Stimulated activated CD4-positive, alpha-beta T cell treated with anti-CD3 and anti-CD28 coated beads, Interleukin-2, amount 100 ng/mL, for 24 hours (primary cell): ENCODE results near the gene MCM3.

ENCODE experiments used
- DNase-seq, 2 donors: peaks; one replicate each; pipeline ENCODE4 v3.0.0-alpha.2; 2020

Gene MCM3

DNA sequence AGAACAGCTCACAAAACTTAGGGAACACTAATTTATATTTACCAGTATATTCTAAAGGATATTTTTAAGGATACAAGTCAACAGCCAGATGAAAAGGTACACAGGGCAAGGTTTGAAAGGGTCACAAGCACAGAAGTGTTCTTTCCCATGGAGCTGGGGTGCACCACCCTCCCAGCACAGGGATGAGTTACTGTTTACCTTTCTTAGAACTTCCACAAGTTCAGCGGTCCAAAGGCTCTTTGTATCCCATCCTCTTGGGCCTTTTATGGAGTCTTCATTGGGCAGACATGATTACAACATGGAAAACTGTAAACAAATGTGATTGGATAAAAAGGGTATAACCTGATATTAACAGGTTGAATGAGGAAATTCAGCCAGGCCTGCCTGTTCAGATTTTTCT, 39.1 kb downstream of the MCM3 start:
- DNase-seq: no peak

DNA sequence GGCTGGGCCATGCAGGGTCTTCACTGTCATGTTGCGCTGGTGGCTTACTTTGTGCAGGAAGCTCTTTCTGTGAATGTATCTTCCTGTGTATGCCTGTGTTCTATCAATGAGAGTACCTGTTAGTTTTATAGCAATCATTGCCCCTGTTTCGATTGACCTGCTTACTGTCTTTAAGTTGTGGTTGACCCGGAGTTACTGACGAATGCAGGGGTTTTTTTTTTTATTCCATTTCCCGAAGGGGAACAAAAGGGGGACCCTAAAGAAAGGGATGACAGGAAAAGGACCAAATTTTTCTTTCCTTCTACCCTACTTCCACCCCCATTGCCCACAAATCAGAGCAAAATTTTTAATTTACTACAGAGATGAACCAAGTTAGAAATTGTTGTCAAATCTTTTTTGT, 40.1 kb downstream of the MCM3 start, which contains the start of gene IL17F:
Gene IL17F (minus strand): TSS at position 101 of the 400 bp plus-strand sequence. CDS start 71 bp downstream, at position 30.
- DNase-seq: no peak

GRCh38 chr6:52243282-52243893, 41.2 kb downstream of the MCM3 start:
- DNase-seq: no peak

GRCh38 chr6:52241819-52242218, 42.7 kb downstream of the MCM3 start:
- no peak for DNase-seq

- DNase-seq: peak; percentile 26 to 54
These were observed 50.3 kb downstream of the MCM3 start for GRCh38 chr6:52233975-52234823.

DNA sequence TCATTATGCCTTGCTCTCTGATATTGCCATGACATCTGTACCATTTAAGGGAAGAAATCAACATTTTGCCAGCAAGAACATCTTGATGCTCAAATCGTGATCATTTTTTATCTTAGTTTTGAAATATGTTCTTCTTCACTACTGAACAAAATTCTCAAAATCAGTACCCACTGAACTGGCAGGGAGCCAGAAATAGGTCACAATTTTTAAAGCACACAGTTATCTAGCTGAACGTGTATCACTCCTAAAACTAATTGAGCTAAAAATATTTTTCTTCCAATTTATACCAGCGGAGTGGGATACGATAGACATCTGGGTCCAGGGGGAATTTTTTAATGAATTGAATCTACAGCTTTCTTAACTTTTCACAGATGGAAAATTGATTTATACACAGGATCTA, 51.5 kb downstream of the MCM3 start:
- no peak for DNase-seq

GRCh38 chr6:52231406-52232127, 53.0 kb downstream of the MCM3 start:
- peak in 1 of 2 donors; percentile 26 for DNase-seq

GRCh38 chr6:52230685-52231084, 53.9 kb downstream of the MCM3 start:
- DNase-seq: no peak

GRCh38 chr6:52227495-52227894, 57.0 kb downstream of the MCM3 start:
- DNase-seq: peak; percentile 68 to 71

DNA sequence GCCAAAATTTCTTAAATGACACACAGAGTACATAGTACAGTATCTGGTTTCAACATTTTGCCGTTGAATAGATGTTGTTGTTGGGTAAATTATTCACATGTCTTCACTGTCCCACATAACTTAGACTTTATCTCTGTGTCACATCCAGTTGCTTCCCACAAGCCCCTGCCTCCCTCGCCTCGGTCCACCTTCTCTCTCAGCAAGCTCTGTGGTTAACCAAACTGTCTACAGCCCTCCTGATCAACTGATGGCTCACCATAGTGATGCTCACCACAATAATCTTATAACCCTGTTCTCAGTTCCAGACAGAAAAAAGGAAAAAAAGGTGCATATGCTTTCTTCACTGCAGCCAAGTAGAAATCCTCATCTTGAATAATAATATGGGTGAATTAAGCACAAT, 63.2 kb downstream of the MCM3 start:
- DNase-seq: peak; percentile 50 to 56

GRCh38 chr6:52217761-52218160, 66.8 kb downstream of the MCM3 start:
- DNase-seq: no peak

GRCh38 chr6:52216932-52217575, 67.5 kb downstream of the MCM3 start:
- DNase-seq: no peak

DNA sequence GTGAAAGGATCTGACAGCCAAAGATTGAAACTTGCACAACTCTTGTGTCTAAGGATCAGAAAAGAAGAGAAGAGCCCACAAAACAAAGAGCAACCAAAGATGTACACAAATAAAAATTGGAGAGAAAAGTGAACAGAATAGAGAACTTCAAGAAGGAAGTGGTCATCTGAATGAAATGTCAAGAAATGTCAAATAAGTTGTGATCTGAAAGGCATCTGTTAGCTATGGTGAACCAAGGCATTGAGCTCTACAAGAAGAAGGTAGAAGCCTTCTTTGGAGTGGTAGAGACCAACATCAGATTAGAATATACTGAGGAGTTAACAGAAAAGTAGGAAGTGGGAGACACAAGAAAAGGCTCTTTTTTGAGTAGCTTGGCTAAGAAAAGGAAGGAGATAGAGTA, 68.8 kb downstream of the MCM3 start:
- DNase-seq: no peak
